Vagina (tissue), 2 donors: ENCODE measurements around the gene PPP1R12C. TPM values are rescaled to one million over a fixed set of nuclear protein-coding genes. Genes with fewer than 3 reads are reported as not detected.
A peak's percentile ranks its signal among the peaks of the same experiment; 100 is the strongest.

ENCODE experiments used
- DNase-seq, 2 donors: peaks; one replicate each; pipeline ENCODE4 v3.0.0-alpha.2; 2017; ENCODE audit errors: extremely low spot score in 2 of 2
- H3K27ac ChIP-seq: fragments of 200-600 bp; sonication (generic); one replicate; pipeline ENCODE4 v1.5.1; 2019
- H3K27me3 ChIP-seq: fragments of 200-600 bp; sonication (generic); one replicate; pipeline ENCODE4 v1.5.1; 2019
- H3K36me3 ChIP-seq, 2 donors: fragments of 200-600 bp; sonication (generic); one replicate each; pipeline ENCODE4 v1.5.1; 2017 to 2019
- H3K4me1 ChIP-seq: fragments of 200-600 bp; sonication (generic); one replicate; pipeline ENCODE4 v1.5.1; 2019
- H3K4me3 ChIP-seq, 2 donors: fragments of 200-600 bp; sonication (generic); 1 replicate in 1 of 2; 2 replicates in 1 of 2; pipeline ENCODE4 v1.5.1; 2016 to 2019
- H3K9me3 ChIP-seq: fragments of 200-600 bp; sonication (generic); one replicate; pipeline ENCODE4 v1.5.1; 2019
- POLR2A ChIP-seq, 2 donors: fragments of 450-650 bp; IDR thresholded peaks; one replicate each; pipeline ENCODE4 v1.6.1; 2017; ENCODE audit warnings: antibody characterized with exemption in 2 of 2, mild to moderate bottlenecking in 2 of 2, moderate library complexity in 2 of 2
- POLR2AphosphoS5 ChIP-seq, 2 donors: sonication (generic); formaldehyde crosslinking; IDR thresholded peaks; one replicate each; pipeline ENCODE4 v1.9.0; 2017; ENCODE audit warnings: antibody characterized with exemption in 2 of 2, mild to moderate bottlenecking in 2 of 2, low read depth in 1 of 2; ENCODE audit not compliant: insufficient read depth in 1 of 2
- intact Hi-C: fragments of 100-400 bp; cut with DNase I; formaldehyde crosslinking; loops from one replicate; pipeline ENCODE4 v1.15.1; 2023
- total RNA-seq: library from RNA; depleted of rRNA; stranded (reverse); fragments of >200 nt; gene quantifications from one replicate; pipeline ENCODE4 v1.2.3, GENCODE V29; 2016
- TF ChIP-seq, protein P1 (sequence below), 3 experiments: fragments of 450-650 bp in 2 of 3; fragments of 200-600 bp in 1 of 3; sonication (generic) in 1 of 3; IDR thresholded peaks; one replicate each; pipeline ENCODE4 v1.5.1; 2017 to 2019; ENCODE audit warnings: antibody characterized with exemption in 3 of 3, mild to moderate bottlenecking in 2 of 3, moderate library complexity in 2 of 3

PPP1R12C gene
- total RNA-seq, 1 donor from 2014 or later, result 108 TPM

- H3K36me3 ChIP-seq, result no peaks in the 10 kb centered on the region
- no peak within 1 kb of the TSS for H3K4me3 ChIP-seq
- H3K4me1 ChIP-seq, result peaks cover 9% of the 10 kb centered on the region
- no peak within 1 kb of the TSS for H3K27ac ChIP-seq
- H3K27me3 ChIP-seq, result peaks cover 4% of the 10 kb centered on the region
- TF ChIP-seq, protein P1, sequence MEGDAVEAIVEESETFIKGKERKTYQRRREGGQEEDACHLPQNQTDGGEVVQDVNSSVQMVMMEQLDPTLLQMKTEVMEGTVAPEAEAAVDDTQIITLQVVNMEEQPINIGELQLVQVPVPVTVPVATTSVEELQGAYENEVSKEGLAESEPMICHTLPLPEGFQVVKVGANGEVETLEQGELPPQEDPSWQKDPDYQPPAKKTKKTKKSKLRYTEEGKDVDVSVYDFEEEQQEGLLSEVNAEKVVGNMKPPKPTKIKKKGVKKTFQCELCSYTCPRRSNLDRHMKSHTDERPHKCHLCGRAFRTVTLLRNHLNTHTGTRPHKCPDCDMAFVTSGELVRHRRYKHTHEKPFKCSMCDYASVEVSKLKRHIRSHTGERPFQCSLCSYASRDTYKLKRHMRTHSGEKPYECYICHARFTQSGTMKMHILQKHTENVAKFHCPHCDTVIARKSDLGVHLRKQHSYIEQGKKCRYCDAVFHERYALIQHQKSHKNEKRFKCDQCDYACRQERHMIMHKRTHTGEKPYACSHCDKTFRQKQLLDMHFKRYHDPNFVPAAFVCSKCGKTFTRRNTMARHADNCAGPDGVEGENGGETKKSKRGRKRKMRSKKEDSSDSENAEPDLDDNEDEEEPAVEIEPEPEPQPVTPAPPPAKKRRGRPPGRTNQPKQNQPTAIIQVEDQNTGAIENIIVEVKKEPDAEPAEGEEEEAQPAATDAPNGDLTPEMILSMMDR (IDR thresholded peaks at IDR 0.05), result no peak
- TF ChIP-seq POLR2AphosphoS5 (IDR thresholded peaks at IDR 0.05; ENCODE audit: insufficient read depth in 1 of 2, low read depth in 1 of 2) (no peak), POLR2A (IDR thresholded peaks at IDR 0.05) (no peak)
- intact Hi-C loops, result loop anchor here (10.0 kb wide), 2 partner anchors 265 to 355 kb away; no protein-coding TSS in a partner anchor
- no peak for DNase-seq
- no peaks in the 10 kb centered on the region for H3K9me3 ChIP-seq
These were observed 31.9 kb upstream of the PPP1R12C start, which contains the start of gene TNNT1 for GRCh38 chr19:55149078-55150003. TSS of gene TNNT1 (minus strand) at chr19:55149206. CDS start at chr19:55147157, 2,049 bp downstream.

GRCh38 chr19:55147545-55148251 lies 30.3 kb upstream of the PPP1R12C start:
- intact Hi-C loops, result loop anchor here (10.0 kb wide), 2 partner anchors 267 to 357 kb away; no protein-coding TSS in a partner anchor
- Histone ChIP-seq H3K27me3 (peaks cover 4% of the 10 kb centered on the region), H3K4me3 (no peak overlapping the region), H3K27ac (no peak overlapping the region), H3K4me1 (peaks cover 9% of the 10 kb centered on the region), H3K36me3 (no peaks in the 10 kb centered on the region), H3K9me3 (no peaks in the 10 kb centered on the region)
- DNase-seq, result no peak
- TF ChIP-seq POLR2A (IDR thresholded peaks at IDR 0.05), result no peak
- no peak for TF ChIP-seq POLR2AphosphoS5 (IDR thresholded peaks at IDR 0.05; ENCODE audit: insufficient read depth in 1 of 2, low read depth in 1 of 2)
- TF ChIP-seq, protein P1 (IDR thresholded peaks at IDR 0.05), result no peak

DNA sequence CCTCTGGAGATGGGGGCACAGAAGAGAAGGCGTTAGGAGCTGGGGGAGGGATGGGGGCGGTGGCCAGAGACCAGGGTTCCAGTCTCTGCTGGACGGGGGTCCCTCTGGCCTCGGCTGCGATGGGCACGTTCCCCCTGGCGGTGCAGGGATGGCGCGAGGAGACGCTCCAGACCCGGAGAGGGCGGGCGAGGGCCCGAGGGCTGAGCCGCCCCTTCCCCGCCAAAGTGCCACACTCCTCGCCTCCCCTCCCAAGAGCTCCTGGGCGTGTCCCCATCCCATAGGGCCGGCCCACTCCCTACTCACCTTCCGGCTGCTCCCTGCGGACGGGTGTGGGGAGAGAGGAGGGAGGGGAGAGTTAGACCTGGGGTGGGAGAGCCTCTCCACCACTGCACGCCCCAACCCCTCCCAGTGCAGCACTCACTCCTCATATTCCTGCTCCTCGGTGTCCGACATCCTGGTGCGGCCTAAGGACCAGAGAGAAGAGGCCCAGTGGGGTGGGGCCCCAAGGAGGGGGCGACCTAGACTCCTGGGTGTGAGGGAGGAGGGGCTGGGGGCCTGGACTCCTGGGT lies 29.4 kb upstream of the PPP1R12C start:
- no peak for TF ChIP-seq POLR2AphosphoS5 (IDR thresholded peaks at IDR 0.05; ENCODE audit: insufficient read depth in 1 of 2, low read depth in 1 of 2)
- TF ChIP-seq, protein P1 (IDR thresholded peaks at IDR 0.05), result no peak
- no peak for TF ChIP-seq POLR2A (IDR thresholded peaks at IDR 0.05)
- Histone ChIP-seq H3K4me1 (peaks cover 9% of the 10 kb centered on the region), H3K9me3 (no peaks in the 10 kb centered on the region), H3K27me3 (peaks cover 4% of the 10 kb centered on the region), H3K27ac (no peak overlapping the region), H3K36me3 (no peaks in the 10 kb centered on the region), H3K4me3 (peak overlapping the region; percentile 6 to 22)
- intact Hi-C loops, result loop anchor here (10.0 kb wide), 2 partner anchors 268 to 358 kb away; no protein-coding TSS in a partner anchor
- no peak for DNase-seq

DNA sequence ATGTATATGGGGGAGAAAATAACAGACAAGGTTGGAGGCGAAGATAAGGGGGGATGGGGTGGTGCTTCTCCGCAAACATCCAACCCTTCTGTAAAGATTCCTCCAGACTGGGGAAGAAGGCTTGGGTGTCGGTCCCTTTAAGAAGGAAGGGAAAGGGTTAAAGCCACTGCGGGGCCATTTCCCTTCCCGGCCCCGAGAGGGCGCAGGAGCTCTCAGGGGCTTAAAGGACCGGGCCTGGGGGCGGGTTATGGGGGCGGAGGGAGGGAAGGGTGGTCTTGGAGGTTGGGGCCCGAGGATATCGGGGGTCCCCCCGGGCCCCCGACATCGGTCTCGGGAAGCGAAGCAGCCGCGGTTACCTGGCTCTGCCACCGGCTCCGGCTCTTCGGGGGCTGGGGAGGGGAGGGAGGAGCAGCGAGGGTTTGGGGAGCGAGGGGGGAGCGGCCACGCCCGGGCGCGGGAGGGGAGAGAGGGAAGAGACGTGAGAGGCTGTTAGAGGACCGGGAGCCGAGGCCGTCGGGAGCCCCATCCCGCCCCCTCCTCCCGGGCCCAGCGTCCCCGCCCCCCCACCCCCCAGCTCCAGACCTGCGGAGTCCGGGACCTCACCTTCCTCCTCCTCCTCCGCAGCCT lies 28.8 kb upstream of the PPP1R12C start:
- no peak for DNase-seq
- no peak for TF ChIP-seq POLR2A (IDR thresholded peaks at IDR 0.05)
- TF ChIP-seq, protein P1 (IDR thresholded peaks at IDR 0.05), result no peak
- no peak for TF ChIP-seq POLR2AphosphoS5 (IDR thresholded peaks at IDR 0.05; ENCODE audit: insufficient read depth in 1 of 2, low read depth in 1 of 2)
- Histone ChIP-seq H3K36me3 (no peaks in the 10 kb centered on the region), H3K9me3 (no peaks in the 10 kb centered on the region), H3K4me3 (peak overlapping the region; percentile 6 to 22), H3K4me1 (peaks cover 9% of the 10 kb centered on the region), H3K27me3 (peaks cover 4% of the 10 kb centered on the region), H3K27ac (no peak overlapping the region)
- intact Hi-C loops, result loop anchor here (10.0 kb wide), 2 partner anchors 269 to 359 kb away; no protein-coding TSS in a partner anchor
